Measurements from ENCODE around the gene MYH14.
A peak's percentile ranks its signal among the peaks of the same experiment; 100 is the strongest.

Gene MYH14

DNA sequence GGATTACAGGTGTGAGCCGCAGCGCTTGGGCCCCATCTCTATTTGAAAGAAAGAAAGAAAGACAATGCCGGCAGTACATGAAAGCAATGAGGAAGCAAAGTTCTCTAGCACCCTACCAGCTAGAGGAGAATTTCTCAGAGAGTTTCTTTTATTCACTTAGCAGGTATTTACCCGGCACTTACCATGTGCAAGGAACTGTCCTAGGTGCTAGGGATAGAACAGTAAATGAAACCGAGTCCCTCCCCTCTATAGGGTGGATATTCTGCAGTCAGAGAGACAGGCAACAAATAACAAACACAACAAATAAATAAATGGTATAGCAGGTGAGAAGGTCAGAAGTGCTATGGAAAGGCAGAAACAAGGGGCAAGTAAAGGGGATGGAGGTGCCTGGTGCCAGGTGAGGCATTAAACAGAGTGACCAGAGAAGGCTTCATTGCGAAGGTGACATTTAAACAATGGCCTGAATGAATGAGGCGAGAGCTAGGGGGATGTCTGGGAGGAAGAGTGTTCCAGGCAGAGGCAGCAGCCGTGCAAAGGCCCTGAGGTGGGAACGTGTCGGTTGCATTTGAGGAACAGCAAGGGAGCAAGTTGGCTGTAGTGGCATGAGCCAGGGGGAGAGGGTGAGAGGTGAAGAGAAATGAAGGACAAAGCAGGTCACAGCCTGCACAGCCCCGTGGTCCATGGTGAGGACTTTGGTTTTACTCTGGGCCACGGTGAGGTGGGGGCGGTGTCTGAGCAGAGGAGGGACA is 10.8 kb upstream of the MYH14 start:
- no peak for DNase-seq (ENCODE audit: low read depth in 3 of 3)

DNA sequence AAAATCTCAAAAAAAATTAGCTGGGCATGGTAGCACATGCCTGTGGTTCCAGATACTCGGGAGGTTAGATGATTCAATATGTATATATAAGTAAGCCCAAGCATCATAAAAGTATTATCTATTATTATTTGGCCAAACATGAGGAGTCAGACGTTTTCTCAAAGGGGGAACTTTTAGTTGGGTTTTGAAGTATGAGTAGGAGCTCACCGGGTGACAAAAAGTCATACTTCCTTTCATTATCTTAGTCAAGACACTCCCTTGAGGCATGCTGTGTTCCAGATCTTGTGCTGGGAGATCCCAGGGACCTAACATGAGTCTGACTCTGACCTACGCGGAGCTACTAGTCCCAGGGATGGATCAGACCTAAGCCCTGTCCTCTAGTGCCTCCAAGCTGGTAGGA is 8.2 kb upstream of the MYH14 start:
- no peak for DNase-seq (ENCODE audit: low read depth in 3 of 3)

DNA sequence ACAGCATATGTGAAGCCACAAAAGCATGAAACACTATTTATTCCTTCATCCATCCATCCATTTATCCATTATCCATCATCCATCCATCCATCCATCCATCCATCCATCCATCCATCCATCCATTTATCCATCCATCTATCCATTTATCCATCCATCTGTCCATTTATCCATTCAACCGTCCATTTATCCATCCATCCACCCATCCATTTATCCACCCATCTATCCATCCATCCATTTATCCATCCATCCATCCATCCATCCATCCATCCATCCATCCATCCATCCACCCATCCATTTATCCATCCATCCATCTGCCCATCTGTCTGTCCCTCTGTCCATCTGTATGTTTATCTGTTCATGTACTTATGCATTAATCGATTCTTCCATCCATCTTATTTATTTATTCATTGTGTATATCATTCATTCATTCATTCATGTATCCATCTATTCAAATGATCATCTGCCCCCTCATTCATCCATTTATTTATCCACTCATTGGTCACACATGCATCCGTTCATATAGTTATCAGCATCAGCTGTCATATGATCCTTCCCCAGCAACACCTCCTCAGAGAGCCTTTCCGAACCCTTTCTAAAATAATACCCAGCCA is 7.0 kb upstream of the MYH14 start:
- no peak for DNase-seq (ENCODE audit: low read depth in 3 of 3)

DNA sequence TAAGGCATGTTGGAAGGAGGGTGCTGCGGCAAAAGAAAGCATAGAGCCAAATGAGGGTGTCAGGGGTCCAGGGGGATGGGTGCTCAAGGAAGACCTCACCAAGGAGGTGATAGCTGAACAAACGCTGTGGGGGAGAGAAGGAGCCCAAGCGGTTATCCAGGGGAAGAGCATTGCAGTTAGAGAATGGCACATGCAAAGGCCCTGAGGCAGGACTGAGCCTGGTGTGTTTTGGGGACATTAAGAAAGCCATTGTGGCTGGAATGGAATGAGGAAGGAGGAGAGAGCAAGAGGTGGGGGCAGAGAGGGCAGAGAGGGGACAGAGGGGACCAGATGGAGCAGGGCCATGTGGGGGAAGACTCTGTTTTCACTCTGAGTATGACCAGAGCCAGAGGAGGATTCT is 6.1 kb upstream of the MYH14 start:
- no peak for DNase-seq (ENCODE audit: low read depth in 3 of 3)

DNA sequence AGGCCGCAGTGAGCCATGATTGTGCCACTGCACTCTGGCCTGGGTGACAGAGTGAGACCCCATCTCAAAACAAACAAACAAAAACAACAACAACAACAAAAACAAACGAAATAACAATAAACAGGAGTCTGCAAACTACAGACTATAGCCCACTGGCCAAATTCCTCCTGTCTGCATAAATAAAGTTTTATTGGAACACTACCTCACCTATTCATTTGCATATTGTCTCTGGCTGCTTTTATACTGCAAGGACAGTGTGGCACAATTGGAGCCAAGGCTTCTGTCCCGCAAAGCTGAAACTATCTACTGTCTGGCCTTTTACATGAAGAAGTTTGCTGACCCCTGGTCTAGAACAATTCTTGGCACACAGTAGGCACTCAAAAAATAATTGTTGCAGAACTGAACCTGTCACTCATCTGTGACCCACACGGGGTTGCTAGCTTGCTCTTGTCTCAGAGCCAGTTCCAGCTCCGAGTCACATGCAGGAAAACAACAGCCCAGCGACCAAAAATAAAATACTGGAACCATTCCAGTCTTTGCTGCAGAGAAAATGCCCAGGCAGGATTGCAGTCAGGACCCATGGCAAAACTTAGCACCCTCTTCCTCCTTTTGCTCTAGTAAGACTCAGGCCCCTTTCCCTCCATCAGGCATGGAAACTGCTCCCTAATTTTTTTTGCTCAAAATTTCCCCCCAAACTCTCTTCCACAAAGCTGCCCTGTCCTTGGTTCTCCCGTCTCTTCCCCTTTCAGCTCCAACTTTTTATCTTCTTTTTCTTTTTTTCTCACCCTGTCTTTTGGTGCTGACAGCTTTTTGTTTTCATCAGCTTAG is 4.8 kb upstream of the MYH14 start:
- no peak for DNase-seq (ENCODE audit: low read depth in 3 of 3)

DNA sequence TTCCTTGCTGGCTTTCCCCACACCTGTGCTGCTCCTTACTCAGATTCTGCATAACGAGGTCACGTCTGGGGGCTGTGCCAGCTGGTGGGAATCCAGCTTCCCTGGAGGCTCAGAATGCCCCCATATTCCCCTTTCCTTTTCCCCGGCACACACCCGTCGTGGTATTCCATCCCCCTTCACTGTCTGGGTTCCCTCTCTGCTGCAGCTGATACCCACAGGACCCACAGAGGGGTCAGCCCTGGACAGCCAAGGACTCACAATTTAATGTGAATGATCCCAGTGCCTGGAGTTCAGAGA is 4.2 kb upstream of the MYH14 start:
- DNase-seq (ENCODE audit: low read depth in 3 of 3) = no peak

DNA sequence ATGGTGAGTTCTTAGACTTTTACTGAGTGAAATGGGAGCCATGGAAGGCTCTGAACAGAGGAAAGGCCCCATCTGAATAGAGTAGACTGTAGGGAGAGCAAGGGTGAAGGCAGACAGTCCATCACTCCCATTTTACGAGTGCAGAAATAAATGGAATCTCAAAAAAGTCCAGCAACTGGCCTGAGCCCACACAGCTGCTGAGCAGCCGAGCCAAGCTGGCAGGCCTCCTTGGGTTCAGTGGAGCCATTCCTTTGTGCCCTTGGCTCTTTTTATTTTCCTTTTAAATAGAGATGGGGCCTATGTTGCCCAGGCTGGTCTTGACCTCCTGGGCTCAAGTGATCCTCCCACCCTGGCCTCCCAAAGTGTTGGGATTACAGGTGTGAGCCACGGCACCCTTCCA is 1.0 kb upstream of the MYH14 start:
- no peak for DNase-seq (ENCODE audit: low read depth in 3 of 3)

DNA sequence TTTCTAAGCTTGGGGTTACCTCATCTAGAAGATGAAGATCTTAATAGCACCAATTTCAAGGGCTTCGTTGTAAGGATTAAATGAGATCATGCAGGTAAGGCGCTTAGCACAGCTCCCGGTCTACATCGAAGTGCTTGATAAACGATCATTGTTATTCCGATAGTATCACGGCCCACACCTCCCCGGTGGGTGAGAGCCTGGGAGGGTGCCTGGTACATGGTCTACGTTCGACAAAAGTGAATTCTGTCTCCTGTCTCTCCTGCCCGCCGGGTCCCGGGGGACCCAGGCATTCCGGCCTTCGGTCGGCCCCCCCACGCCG is 501 bp upstream of the MYH14 start:
- DNase-seq (ENCODE audit: low read depth in 3 of 3) = no peak

DNA sequence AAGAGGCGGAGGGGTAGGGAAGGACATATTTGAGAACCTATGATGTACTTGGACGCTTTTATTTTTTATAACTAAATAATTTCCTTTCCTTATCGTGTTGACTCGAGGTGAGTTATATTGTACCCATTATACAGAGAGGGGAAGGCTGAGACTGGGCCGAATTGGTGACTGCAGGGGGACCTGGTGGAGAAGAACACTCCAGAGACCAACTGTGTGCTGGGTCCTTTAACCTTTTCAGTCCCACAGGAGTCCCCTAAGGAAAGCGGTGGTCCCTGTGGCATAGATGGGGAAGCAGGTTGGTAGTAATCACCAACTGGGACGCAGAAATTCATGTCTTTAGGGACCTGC is 633 bp downstream of the MYH14 start:
- DNase-seq (ENCODE audit: low read depth in 3 of 3) = no peak

DNA sequence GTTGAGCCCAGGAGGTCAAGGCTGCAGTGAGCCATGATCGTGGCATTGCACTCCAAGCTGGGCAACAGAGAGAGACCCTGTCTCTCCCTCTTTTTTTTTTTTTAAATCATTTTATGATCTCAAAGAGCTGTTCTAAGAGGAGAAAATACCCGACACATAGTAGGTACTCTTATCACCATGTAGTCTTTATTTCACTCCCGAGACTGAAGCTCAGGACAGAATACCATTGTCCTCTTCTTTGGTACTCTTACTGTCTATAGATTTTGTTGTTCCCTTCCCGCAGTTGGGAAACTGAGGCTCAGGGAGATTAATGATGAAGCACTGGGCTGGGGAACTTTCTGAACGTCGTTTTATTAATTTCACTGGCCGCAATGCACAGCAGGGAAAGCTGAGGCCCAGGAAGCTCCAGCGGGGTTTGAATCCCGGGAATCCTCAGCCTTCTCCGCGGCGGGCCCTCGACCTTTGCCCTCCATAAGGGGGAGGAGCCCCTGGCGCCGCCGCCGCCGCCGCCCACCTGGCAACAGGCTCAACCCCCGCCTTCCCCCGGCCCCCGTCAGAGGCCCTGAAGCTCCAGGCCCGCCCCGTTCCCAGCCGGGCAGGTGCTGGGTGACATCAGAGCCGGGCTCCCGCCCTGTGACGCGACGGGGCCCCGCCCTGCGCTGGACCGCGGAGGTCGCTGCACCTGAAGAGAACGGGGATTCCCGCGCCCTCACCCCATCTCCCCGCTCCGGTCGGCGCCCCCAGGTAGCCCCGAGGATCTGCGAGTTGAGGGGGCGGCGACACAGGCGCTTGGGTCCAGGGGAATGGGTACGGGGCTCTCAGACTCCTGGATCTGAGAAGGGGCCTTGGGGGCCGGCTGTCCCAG is 1.6 kb downstream of the MYH14 start:
- DNase-seq (ENCODE audit: low read depth in 3 of 3) = peak in 1 of 3 experiments; percentile 3

DNA sequence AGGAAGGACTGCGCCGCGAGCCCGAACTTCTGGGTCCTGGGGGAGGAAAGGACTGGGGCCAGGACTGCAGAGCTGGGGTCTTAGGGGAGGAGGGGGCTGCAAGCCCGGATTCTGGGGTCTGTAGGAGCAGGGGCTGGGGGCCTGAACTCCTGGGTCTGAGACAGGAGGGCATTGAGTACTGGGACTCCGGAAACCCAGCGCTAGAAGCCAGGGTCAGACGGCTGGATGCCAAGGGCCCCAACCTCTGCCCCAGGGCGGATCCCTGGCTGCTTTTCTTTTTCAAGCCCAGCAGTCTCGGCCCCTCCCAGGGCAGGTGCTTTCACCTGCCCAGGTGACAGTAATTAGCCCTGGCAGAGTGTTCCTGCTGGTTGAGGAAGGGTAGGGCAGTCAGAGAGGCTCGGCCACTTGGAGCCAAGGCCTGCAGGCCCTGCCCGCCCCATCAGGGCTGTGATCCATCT is 2.3 kb downstream of the MYH14 start:
- no peak for DNase-seq (ENCODE audit: low read depth in 3 of 3)

DNA sequence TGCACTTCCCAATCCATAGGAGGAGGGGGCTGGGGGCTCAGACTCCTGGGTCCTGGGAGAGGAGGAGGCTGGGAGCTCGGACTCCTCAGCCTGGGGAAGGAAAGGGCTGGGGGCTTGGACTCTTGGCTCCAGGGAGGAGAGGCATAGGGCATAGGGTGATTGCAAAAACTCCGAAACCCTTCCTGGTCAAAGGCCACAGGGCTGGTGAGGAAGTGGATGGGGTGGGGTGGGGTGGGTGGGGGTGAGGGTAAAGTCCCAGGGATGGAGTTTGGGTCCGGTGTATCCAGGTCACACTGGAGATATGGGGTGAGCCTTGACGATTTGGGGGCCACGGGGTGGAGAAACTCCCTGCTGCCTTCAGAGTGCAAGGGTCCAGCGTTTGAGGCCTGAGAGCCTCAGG is 2.8 kb downstream of the MYH14 start:
- no peak for DNase-seq (ENCODE audit: low read depth in 3 of 3)

DNA sequence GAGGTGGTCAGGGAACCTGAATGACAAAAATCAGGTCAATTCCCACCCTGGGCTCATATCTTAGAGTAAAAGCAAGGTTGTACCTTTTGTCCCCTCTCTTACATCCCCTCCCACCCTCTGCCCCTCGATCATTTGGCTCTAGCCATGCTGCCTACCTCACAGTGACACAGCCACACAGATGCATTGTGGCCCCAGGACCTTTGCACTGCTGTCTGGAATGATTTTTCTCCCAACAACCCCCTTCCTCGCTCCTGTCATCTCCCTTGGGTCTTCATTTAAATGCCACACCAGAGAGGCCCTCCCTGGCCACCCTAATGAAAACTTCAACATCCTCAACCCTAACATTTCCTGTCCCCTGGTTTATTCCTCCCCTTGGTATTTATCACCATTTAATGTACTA is 4.3 kb downstream of the MYH14 start:
- DNase-seq (ENCODE audit: low read depth in 3 of 3) = no peak

DNA sequence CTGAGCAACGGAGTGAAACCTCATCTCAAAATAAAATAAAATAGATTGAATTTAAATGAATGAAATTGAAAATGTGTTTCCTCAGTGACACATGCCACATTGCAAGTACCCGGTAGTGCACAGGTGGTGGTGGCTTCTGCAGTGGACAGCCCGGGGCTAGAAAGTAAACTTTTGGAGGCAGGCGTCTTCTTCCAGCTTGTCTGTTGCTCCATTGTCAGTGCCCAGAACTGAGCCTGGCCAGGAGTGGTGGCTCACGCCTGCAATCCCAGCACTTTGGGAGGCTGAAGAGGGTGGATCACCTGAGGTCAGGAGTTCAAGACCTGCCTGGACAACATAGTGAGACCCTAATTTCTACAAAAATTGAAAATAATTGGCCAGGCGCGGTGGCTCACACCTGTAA is 5.7 kb downstream of the MYH14 start:
- DNase-seq (ENCODE audit: low read depth in 3 of 3) = no peak

DNA sequence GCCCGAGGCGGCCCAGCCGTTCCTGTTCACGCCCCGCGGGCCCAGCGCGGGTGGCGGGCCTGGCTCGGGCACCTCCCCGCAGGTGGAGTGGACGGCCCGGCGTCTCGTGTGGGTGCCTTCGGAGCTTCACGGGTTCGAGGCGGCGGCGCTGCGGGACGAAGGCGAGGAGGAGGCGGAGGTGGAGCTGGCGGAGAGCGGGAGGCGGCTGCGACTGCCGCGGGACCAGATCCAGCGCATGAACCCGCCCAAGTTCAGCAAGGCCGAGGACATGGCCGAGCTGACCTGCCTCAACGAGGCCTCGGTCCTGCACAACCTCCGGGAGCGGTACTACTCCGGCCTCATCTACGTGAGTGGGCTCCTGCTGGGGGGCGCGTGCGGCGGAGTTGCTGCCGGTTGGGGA is 7.0 kb downstream of the MYH14 start:
- no peak for DNase-seq (ENCODE audit: low read depth in 3 of 3)

DNA sequence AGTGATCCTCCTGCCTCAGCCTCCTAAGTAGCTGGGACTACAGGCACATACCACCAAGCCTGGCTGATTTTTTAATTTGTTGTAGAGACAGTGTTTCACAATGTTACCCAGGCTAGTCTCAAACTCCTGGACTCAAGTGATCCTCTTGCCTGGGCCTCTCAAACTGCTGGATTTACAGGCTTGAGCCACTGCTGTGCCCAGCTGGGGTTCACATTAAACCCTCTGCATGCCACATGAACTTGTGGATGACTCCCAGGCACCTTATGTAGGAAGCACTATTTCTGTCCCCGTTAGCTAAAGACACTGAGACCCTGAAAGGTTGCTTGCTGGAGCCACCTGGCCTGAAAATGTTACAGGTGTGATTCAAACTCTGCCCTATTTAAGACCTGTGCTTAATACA is 10.5 kb downstream of the MYH14 start:
- DNase-seq (ENCODE audit: low read depth in 3 of 3) = no peak

DNA sequence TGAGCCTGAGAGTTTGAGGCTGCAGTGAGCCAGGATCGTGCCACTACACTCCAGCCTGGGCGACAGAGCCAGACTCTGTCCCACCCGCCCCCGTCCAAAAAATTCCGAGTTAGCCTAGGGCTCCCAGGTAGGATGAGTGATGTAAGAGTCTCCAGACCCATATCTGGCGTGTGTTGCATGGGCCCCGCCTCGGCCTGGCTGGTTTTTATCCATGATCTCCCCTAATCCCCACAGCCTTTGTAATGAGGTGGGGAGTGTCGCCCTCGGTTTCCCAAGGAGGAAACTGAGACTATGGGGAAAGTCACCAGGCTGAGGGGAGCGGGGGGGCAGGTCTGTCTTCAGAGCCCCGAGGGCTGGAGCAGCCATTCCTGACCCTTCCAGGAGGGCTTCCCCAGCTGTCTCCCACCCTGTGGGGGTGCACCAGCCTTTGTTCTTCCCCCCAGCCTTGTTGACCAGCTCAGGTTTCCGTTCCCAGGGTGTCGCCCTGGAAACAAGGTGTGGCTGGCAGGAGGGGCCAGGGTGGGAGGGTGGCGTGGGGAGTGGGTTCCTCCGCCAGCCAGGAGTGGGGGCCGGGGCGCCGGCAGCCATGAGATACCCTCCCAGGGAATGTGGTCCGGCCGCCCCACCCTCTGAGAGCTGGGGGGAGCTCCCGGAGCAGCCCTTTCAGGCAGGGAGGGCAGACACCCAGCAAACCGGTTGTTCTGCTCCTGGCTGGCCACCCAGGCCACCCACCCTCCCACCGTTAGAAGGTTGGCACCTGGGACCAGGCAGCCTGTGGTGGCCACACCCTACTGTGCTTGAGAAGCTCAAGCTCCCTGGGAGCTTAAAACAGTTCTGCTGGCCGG is 11.5 kb downstream of the MYH14 start:
- no peak for DNase-seq (ENCODE audit: low read depth in 3 of 3)

DNA sequence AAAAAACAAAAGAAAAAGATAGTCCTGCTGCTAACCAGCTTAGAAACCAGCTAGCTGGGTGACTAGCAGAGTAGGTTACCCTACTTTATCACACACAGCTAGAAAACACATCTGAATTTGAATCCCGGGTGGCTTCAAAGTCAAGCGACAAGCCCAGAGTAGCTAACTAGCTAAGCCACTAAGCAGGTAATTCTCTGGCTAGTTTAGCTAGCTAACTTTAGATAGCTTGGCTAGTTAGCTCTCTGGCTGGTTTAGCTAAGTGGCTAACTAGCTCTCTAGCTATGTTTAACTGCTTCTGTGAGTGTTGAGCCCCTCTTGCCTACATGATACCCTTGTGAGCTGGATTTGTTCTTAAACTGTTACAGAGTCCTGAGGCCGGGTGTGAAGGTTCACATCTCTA is 12.4 kb downstream of the MYH14 start:
- DNase-seq (ENCODE audit: low read depth in 3 of 3) = no peak

DNA sequence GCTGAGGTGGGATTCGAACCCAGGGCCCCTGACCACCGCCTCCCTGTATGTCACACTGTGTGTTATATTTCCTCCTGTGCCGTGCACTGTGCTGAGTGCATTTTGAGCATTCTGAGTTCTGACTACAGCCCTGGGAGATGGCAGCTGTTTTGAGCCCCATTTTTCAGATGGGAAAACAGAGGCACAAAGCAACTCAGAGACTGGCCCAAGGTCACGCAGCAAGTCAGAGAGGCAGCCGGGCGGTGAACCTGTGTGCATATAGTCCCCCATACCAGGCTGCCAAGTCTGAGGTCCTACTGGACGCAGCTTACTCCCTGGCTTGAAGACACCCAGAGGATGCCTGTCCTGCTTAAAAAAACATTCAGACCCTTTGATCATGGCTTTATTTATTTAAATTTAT is 17.7 kb downstream of the MYH14 start:
- DNase-seq (ENCODE audit: low read depth in 3 of 3) = no peak

DNA sequence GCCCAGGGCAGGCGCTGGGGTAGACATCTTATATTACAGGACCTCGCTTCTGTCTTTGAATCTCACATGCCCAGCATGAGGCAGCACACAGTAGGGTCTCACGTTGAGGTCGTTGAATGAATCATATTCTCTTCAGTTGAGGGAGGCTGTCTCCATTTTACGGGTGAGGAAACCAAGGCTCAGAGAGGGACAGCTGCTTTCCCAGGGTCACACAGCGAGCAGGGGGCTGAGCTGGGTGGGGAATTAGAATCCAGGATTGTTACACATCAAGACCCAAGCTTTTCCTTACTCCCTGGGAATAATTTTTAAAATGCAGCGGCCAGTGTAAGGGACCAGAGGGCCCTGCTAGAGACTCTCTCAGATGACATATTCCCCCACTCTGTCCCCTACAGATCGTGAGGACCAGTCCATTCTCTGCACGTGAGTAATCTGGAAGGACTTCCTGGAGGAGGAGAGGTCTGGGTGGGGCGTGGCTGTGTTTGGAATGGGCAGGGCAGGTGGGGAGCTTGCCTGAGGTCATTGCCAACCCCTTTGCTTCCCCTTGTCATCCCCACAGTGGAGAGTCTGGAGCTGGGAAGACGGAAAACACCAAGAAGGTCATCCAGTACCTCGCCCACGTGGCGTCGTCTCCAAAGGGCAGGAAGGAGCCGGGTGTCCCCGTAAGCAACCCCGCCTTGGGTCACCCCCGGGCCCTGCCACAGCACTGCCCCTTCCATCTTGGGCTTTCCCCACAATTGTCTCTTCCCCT is 19.4 kb downstream of the MYH14 start:
- DNase-seq (ENCODE audit: low read depth in 3 of 3) = no peak

DNA sequence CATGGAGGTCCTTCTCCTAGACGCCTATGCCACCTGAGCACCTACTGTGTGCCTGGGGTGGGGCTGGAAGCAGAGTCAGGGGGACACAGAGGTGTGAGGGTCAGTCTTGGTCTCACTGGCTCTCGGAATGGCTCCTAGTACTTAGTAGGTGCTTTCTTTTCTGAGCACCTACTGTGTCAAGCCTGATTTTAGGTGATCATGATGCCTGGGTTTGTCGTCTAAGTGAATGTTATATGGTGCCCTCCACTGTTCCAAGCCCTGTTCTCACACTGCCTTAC is 20.0 kb downstream of the MYH14 start:
- no peak for DNase-seq (ENCODE audit: low read depth in 3 of 3)
